HuH-7.5 (cell line): ENCODE measurements around the gene DAB2.

Experiments
- DNase-seq: peaks from one replicate; pipeline ENCODE4 v3.0.0; 2011; ENCODE audit warnings: low spot score

The DAB2 gene

GRCh38 chr5:39424736-39425637 is at the start of gene DAB2:
TSS of gene DAB2 (minus strand) at chr5:39424980. CDS start at chr5:39394320, 30,660 bp downstream.
- DNase-seq, result peak; percentile 75

- no peak for DNase-seq
Measured at GRCh38 chr5:39473156-39473775, 48.5 kb upstream of the DAB2 start.

GRCh38 chr5:39471836-39472508 is 47.2 kb upstream of the DAB2 start:
- DNase-seq, result no peak

DNA sequence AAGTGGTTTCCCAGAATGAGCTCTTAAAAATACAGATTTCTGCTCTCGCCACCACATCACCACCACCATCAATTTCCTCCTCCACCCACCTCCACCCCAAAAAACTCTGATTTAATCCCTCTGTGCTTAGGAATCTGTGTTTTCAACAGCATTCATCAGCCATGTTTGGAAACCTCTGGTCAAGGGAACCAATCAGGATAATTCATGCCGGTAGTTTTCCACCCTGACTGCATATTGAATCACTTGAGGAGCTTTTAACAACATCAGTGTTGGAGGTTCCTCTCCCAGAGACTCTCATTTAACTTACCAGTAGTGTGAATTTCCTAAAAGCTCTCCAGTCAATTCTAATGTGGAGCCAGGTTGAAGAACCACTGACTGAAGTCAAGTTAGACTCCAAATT is 46.0 kb upstream of the DAB2 start:
- DNase-seq, result no peak

GRCh38 chr5:39469777-39470415 is 45.1 kb upstream of the DAB2 start:
- DNase-seq, result no peak

GRCh38 chr5:39469176-39469575 is 44.4 kb upstream of the DAB2 start:
- DNase-seq, result no peak

GRCh38 chr5:39466846-39467245 is 42.1 kb upstream of the DAB2 start:
- DNase-seq, result no peak

DNA sequence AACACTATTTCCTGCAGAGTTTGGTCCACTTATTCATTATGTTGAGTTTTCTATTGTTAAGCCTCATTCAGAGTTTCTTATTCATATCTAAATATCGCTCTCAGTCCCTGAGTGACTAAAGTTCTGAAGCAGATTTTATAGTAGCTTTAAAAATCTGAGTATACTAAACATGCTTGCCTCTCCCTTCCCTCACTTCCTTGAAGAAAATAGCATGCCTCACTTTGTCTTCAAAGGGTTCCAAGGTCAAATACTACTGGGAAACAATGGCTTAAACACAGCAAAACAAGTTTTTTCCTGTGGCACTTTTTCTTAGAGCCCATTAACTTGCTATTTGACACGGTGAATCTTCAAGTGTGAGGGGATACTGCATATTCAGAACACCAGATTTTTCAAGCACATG is 41.1 kb upstream of the DAB2 start:
- no peak for DNase-seq

GRCh38 chr5:39465097-39465496 is 40.3 kb upstream of the DAB2 start:
- DNase-seq, result no peak

DNA sequence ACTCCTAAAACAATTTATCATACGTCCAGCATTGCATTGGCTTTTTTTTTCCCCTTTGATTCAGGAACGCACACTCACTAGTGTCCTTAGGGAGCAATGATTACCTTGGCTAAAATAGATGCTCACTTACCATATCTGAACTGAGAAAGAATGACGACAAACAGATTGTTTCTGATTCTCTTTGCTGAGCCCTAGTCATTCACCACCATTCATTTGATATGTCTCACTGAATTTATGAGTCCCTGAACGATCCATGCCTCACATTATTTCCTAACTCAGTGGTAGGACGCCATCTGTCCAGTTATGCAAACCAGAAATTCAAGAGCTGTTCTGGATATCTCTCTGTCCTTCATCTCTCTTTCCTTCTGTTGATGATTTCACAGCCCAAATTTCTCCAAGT is 39.3 kb upstream of the DAB2 start:
- no peak for DNase-seq

DNA sequence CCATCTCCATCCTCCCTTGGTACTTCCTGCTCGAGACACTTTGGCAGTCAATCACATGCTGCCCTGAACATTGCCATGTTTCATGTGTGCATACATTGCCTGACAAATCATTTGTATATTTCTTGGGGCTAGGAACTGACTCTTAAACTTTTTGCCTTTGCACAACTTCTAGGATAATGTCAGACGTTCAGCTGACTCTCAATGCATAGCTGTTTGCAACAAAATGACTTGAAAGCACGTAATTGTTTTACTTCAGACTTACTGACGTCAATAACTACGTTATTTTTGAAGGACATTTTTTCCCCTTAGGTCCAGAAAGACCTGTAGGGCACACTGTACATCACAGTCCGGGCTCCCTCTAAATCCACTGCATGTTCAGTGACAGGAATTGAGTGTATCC is 37.4 kb upstream of the DAB2 start:
- no peak for DNase-seq

GRCh38 chr5:39461007-39461682 is 36.4 kb upstream of the DAB2 start:
- no peak for DNase-seq

- DNase-seq, result no peak
Measured at GRCh38 chr5:39459907-39460306, 35.1 kb upstream of the DAB2 start.

DNA sequence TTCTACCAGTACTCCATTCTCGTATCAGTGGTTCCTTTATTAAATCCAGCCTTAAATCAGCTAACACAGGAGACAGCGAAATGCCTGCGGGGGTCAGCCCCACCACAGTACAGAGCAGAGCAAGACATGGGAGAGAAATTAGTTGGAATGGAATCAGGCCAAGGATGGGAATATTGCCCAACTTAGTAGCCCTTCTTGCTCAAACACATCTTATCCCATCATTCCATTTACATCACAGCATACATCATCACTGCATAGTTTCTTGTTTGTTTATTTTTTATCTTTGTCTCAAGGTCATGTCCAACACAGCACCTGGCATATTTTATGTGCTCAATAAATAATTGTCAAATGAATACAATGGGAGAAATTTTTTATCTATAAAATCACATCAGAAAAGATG is 34.3 kb upstream of the DAB2 start:
- no peak for DNase-seq

DNA sequence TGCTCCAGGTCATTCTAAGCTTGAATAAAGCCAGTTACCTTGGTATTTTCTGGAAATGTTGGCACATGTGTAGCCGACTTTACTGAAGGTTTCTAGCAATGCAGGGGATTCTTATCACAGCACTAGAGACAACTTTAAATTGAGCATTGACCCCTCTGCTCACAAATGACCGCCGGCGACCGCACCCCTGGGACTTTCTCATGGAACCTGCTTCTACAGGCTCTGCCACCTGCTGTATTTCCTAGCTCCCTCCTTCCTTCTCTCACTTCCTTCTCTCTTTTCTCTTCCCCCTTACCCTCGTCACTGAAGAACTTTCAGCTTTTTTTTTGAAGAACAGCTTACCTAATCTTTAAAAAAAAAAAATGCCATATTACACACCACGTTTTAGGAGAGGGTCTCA is 30.9 kb upstream of the DAB2 start:
- no peak for DNase-seq

DNA sequence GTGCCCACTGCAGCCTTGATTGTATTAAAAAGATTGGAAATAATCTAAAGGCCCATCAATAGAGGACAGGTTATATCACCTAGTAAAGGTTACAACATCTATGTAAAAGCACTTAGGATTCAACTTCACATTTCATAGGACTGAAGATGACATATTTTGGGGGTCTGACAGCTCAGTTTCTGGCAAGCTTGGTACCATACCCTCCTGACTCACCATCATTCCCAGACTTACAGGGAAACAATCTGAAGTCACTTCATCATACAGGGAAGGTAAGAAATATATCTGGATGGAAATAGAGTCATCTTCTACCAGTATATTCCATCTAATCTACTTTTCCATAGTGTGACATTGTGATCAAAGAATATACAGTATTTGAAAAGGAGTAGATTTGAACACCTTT is 28.8 kb upstream of the DAB2 start:
- DNase-seq, result no peak

- DNase-seq, result no peak
Measured at GRCh38 chr5:39452846-39453245, 28.1 kb upstream of the DAB2 start.

DNA sequence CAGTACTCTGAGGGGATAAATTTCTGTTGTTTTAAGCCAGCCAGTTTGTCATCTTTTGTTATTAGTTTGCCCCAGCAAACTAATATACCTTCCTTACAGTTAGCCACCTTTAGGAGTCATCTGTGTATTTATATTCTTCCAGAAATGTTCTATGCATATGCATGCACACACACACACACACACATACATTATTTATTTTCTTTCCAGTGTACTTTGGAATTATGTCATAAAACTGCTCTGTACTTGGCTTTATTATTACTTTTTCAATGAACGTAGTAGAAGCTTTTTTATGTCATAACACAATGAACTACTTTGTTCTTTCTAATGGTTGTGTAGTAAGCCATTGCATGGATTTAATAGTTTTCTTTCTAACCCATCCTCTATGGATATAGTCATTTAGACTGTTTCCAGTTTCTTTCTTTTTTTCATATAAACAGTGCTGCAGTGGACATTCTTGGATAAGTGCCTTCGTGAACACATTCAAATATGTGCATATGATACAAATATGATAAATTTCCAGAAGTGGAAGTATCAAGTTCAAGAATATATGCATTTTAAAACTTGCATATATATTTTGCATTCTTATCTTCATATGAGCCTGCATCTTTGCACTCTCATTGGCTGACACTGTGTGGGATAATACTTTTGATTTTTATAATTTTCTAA is 26.6 kb upstream of the DAB2 start:
- DNase-seq, result no peak

DNA sequence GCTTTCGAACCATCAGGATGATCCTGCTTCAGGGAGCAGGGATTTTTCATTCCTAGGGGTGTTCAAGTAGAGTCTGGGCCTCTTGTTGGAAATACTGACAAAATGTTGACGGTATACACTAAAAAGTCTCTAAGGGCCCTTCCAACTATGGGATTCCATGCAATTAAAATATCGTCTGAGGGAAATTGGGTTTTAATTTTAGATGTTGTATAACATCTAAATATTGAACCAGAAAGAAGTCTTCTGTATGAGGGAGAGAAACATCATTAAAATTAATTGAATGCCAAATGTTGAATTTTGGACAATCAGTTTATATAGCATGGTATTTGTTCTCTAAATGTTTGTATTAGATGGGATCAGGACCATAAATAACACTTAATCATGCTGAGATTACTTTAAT is 25.7 kb upstream of the DAB2 start:
- DNase-seq, result no peak

DNA sequence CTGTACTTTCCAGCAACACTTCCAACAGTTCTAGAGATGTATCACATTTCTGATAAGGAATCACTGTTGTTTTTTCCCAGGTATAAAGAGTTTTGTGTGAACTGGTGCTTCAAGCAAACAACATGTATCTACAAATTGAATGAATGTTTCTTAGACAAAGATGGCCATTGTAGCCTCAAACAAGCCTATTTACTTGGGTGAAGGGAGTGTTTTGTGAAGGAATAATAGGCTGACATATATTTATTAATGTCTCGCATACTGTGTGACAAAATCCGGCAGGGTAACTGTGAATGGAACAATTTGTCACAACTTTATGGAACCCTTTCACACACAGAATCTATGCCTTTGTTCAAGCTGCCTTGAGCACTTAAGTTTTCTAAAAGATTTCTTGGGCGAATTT is 24.8 kb upstream of the DAB2 start:
- no peak for DNase-seq

DNA sequence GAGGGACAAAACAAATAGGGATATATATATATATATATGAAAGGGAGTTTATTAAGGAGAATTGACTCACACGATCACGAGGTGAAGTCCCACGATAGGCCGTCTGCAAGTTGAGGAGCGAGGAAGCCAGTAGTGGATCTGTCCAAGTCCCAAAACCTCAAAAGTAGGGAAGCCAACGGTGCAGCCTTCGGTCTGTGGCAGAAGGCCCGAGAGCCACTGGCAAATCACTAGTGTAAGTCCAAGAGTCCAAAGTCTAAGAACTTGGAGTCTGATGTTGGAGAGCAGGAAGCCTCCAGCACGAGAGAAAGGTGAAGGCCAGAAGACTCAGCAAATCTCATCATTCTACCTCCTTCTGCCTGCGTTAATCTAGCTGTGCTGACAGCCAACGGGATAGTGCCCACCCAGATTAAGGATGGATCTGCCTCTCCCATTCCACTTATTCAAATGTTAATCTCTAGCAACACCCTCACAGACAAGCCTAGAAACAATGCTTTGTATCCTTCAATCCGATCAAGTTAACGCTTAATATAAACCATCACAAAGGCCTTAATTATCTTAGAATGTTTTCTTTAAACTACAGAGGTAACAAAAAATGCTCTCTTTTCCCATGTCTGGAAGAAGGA is 23.8 kb upstream of the DAB2 start:
- no peak for DNase-seq
